CD4-positive, alpha-beta T cell treated with Interleukin-17A for 1 hour (primary cell): Measurements from ENCODE around the gene CASP9.

Source experiments
- DNase-seq: peaks from one replicate; pipeline ENCODE4 v3.0.0-alpha.2; 2020

The CASP9 gene

GRCh38 chr1:15444468-15445389 lies 79.3 kb downstream of the CASP9 start:
- no peak for DNase-seq

- no peak for DNase-seq
These were observed 80.7 kb downstream of the CASP9 start for GRCh38 chr1:15443281-15443680.

GRCh38 chr1:15442759-15443158 lies 81.3 kb downstream of the CASP9 start:
- DNase-seq: no peak

- DNase-seq: no peak
These were observed 81.9 kb downstream of the CASP9 start for GRCh38 chr1:15442119-15442518.
